Right ventricle myocardium inferior (tissue), 1 donor: Measurements from ENCODE around the gene FASTK. TPM values are rescaled to one million over a fixed set of nuclear protein-coding genes. Genes with fewer than 3 reads are reported as not detected.

Experiments
- ATAC-seq: fragments of 200-7000 bp; cut with Tn5 transposase; one replicate; pipeline ENCODE4 v1.9.1; 2020; ENCODE audit warnings: mild to moderate bottlenecking, moderate library complexity
- DNase-seq: peaks from one replicate; pipeline ENCODE4 v3.0.0; 2021; ENCODE audit errors: missing footprints
- intact Hi-C: fragments of 100-400 bp; cut with DNase I; formaldehyde crosslinking; loops from one replicate; pipeline ENCODE4 v1.11.0; 2022
- long read RNA-seq: library from polyadenylated mRNA; unstranded; transcript quantifications from one replicate; pipeline ENCODE4 v2.0.0, GENCODE V29; 2021
- total RNA-seq: library from RNA; stranded (reverse); fragmentation: NEBNext Ultra II Directional; extraction: Animal tissue kit (Norgen Biotek cat#: 25700); gene quantifications from one replicate; pipeline ENCODE4 v1.2.1, GENCODE V29; 2021
- donor health status: DM: no; HTN: yes; CAD: no; lungs with severe emphysema.

FASTK gene
- total RNA-seq: 79.2 TPM
- long read RNA-seq, transcript FASTK-202 (9 exons, 1,402 nt): minor isoform, 11 of 154 reads
- long read RNA-seq, transcript FASTK-201 (10 exons, 1,827 nt): major isoform, 62 of 154 reads
- long read RNA-seq, partial matches to known transcripts: 53 of 154 reads
- long read RNA-seq, other reads (novel, unspliced or antisense): 24 of 154 reads

GRCh38 chr7:151080522-151081169 lies at the start of gene FASTK:
Gene FASTK, minus strand, starts transcription at chr7:151080809. Its CDS starts 43 bp downstream, at chr7:151080766.
- peak; percentile 97 for DNase-seq
- intact Hi-C loops: no loop called here
- peak; percentile 84 for ATAC-seq

GRCh38 chr7:151129960-151130591 lies 49.5 kb upstream of the FASTK start:
- ATAC-seq: no peak
- peak; percentile 49 for DNase-seq
- intact Hi-C loops: no loop called here

- intact Hi-C loops: no loop called here
- DNase-seq: peak; percentile 39
- ATAC-seq: no peak
Observed at GRCh38 chr7:151129117-151129959, 48.7 kb upstream of the FASTK start.

GRCh38 chr7:151128716-151129115 lies 48.1 kb upstream of the FASTK start:
- intact Hi-C loops: no loop called here
- DNase-seq (peak; percentile 27), ATAC-seq (no peak)

- intact Hi-C loops: no loop called here
- peak; percentile 6 for DNase-seq
- ATAC-seq: no peak
Observed at GRCh38 chr7:151128144-151128543, 47.5 kb upstream of the FASTK start.

- intact Hi-C loops: no loop called here
Observed at GRCh38 chr7:151126491-151127137, 46.0 kb upstream of the FASTK start.

GRCh38 chr7:151125846-151126481 lies 45.4 kb upstream of the FASTK start:
- ATAC-seq: peak; percentile 6
- peak; percentile 52 for DNase-seq
- intact Hi-C loops: loop anchor here (1.0 to 2.0 kb wide), 2 partner anchors 46 to 115 kb away; no protein-coding TSS in a partner anchor

More at GRCh38 chr7:151126491-151127137, 46.0 kb upstream of the FASTK start:
- no peak for ATAC-seq
- DNase-seq: peak; percentile 42

- intact Hi-C loops: loop anchor here (1.0 to 2.0 kb wide), 2 partner anchors 47 to 115 kb away; no protein-coding TSS in a partner anchor
- peak; percentile 59 for ATAC-seq
- DNase-seq: peak; percentile 85
Observed at GRCh38 chr7:151125470-151125845, 44.8 kb upstream of the FASTK start.

GRCh38 chr7:151124899-151125399 lies 44.3 kb upstream of the FASTK start:
- DNase-seq (peak; percentile 32), ATAC-seq (no peak)
- intact Hi-C loops: loop anchor here (1.0 to 2.0 kb wide), 3 partner anchors 43 to 116 kb away; no protein-coding TSS in a partner anchor

- intact Hi-C loops: loop anchor here (1.0 to 2.0 kb wide), 2 partner anchors 44 to 116 kb away; no protein-coding TSS in a partner anchor
- no peak for ATAC-seq
- no peak for DNase-seq
Observed at GRCh38 chr7:151124481-151124880, 43.9 kb upstream of the FASTK start.

GRCh38 chr7:151123822-151124464 lies 43.3 kb upstream of the FASTK start:
- ATAC-seq (peak; percentile 78), DNase-seq (peak; percentile 88)
- intact Hi-C loops: loop anchor here (1.0 to 2.0 kb wide), 3 partner anchors 44 to 179 kb away; no protein-coding TSS in a partner anchor

GRCh38 chr7:151123158-151123821 lies 42.7 kb upstream of the FASTK start:
- ATAC-seq: no peak
- intact Hi-C loops: loop anchor here (2.0 kb wide), 1 partner anchor 180 kb away; no protein-coding TSS in a partner anchor

GRCh38 chr7:151122796-151123157 lies 42.2 kb upstream of the FASTK start:
- intact Hi-C loops: loop anchor here (2.0 kb wide), 1 partner anchor 180 kb away; no protein-coding TSS in a partner anchor
- ATAC-seq (no peak), DNase-seq (no peak)

More at GRCh38 chr7:151123158-151123821, 42.7 kb upstream of the FASTK start:
- no peak for DNase-seq

GRCh38 chr7:151122276-151122675 lies 41.7 kb upstream of the FASTK start:
- ATAC-seq: peak; percentile 28
- DNase-seq: no peak
- intact Hi-C loops: loop anchor here (2.0 kb wide), 1 partner anchor 181 kb away; no protein-coding TSS in a partner anchor

GRCh38 chr7:151121380-151122170 lies 41.0 kb upstream of the FASTK start:
- ATAC-seq (no peak), DNase-seq (no peak)
- intact Hi-C loops: loop anchor here (2.0 kb wide), 1 partner anchor 181 kb away; no protein-coding TSS in a partner anchor

GRCh38 chr7:151120896-151121295 lies 40.3 kb upstream of the FASTK start:
- ATAC-seq (no peak), DNase-seq (no peak)
- intact Hi-C loops: no loop called here
